DMS 273 treated with DMSO at 0.1 percent for 48 hours (cell line): ENCODE results near the gene EHMT2.
A peak's percentile ranks its signal among the peaks of the same experiment; 100 is the strongest.
"Not testable (repeated sequence)": the region's sequence is repeated elsewhere in the genome, so short reads cannot be mapped to it uniquely, and the experiment has no call there.

Source experiments
- DNase-seq: peaks from one replicate; lab custom pipeline; 2025; lab: John Stamatoyannopoulos, UW

The EHMT2 gene

GRCh38 chr6:31870385-31870921 lies 27.0 kb downstream of the EHMT2 start:
- DNase-seq, result no peak

- no peak for DNase-seq
Observed at GRCh38 chr6:31869343-31869742, 28.2 kb downstream of the EHMT2 start.

DNA sequence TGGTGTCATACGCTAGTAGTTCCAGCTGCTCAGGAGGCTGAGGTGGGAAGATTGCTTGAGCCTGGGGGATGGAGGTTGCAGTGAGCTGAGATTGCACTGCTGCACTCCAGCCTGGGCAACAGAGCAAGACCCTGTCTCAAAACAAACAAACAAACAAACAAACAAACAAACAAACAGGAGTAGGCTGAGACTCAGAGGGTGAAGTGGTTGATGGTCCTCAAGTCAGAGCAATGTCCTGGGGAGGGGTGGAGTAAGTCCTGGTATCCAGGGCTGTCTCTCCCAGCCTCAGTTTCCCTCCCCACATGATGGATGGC lies 28.9 kb downstream of the EHMT2 start:
- not testable (repeated sequence) for DNase-seq

DNA sequence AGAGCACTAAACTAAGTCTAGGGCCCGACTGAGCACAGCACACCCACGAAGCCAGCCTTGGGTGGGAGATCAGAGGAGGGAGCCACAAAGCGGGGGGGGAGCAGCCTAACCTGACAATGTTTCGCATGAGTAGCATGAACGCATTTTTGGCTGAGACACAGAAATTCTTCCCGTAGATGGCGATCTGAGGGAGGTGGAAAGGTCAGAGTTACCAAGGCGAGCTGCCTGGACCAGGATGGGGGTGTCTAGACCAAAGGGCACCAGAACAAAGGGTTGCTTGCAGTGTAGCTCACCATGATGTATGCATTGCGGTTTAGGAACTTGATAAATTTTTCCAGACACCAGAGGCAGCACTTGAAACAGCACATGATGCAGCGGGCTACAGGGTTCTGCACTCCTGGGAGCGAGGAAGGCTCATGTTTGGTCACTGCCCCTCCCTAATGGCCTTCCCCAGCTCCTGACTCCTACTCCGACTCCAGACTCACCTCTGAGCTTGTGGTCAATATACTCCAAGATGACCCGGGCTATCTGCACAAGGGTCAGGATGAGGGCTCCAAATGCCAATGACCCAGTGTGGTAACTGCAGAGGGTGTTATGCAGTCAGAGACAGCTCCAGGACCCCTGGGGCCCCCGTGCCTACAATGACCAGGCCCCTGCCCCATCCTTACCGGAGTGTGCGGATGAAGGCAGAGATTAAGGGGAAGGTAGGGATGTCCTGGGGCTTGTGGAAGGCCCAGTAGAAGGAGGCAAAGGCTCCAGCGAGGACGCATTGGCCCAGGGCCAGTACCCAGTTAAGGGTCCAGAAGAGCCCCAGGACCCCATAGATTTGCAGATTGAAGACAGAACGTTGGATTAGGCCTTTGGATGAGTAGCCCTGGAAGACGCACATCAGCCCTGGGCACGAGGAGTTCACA lies 32.0 kb downstream of the EHMT2 start:
- DNase-seq, result no peak

DNA sequence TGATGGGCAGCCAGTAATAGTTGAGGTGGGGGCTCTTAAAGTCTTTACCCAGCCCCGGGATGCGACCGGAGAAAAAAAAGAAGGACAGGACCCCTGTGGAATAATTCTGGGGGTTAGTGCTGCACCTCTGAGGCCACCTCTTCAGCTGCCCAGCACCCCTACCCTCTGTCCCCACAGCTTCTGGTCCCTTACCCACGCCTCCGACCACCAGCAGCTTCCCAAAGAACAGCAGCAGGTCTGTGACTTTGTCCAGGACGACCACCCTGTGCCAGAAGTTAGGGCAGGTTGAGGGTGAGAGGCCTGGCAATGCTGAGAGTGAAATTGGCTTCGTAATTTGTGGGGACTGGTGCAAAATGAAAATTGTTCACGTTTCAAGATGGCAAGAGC lies 32.7 kb downstream of the EHMT2 start:
- DNase-seq, result no peak

- not testable (repeated sequence) for DNase-seq
Observed at GRCh38 chr6:31864123-31864562, 33.4 kb downstream of the EHMT2 start.

GRCh38 chr6:31862344-31863235 lies 34.9 kb downstream of the EHMT2 start, which contains the start of gene NEU1:
TSS of gene NEU1 (minus strand) at chr6:31862821. CDS start at chr6:31862776, 45 bp downstream.
- peak; percentile 99 for DNase-seq

DNA sequence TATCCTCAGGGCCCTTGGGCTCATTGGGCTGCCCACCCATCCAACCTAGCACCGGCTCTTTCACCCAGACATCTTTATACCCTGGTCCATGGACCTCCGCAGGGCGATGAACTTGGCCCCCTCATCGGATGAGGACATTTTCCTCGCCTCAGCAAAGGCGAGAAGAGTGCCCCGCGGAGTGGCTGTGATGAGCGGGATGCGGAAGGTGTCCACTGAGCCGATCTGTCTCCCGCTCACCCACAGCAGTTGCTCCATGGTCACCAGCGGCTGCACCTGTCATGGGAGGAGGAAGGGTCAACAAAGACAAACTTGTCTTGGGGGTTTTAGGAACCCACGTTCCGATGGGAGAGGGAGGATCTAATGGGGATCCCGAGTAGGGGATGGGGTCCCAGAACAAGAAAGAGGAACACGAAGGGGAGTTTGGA lies 35.6 kb downstream of the EHMT2 start:
- no peak for DNase-seq

DNA sequence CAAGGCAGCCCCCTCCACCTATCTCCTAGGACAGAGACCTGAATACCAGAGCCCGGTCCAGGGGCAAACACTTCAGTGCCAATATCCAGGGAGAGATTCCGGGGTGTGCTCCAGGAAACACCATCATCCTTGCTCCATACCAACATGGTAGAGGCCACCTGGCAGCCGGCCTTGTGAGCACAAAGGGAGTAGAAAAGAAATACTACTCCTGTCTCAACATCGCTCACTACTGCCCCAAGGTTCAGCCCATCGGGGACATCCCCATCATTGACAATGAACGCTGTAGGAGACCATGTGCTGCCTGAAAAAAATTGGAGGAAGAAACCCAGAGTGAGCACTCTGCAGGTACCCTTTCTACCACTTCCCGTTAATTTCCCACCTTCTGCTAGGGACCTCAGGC lies 36.3 kb downstream of the EHMT2 start:
- DNase-seq, result no peak

DNA sequence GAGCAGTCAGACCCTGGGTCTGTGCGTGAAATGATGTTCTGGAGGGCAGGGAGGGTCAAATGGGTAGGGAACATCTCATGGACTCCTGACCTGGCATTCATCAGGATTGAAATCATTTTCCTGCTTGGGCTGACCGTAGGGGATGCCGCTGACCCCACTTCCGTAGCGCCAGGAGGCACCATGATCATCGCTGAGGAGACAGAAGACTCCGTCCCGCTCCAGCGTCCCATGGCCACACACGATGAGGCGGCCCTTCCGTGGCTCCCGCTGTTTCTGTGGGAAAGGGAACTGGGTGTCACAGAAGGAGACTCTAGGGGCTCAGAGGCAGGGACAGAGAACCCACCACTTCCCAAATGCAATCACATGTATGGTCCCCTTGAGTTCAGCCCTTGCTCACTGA lies 37.1 kb downstream of the EHMT2 start:
- DNase-seq, result no peak

- DNase-seq, result no peak
Observed at GRCh38 chr6:31859923-31860322, 37.6 kb downstream of the EHMT2 start.

- no peak for DNase-seq
Observed at GRCh38 chr6:31858707-31859106, 38.8 kb downstream of the EHMT2 start.

DNA sequence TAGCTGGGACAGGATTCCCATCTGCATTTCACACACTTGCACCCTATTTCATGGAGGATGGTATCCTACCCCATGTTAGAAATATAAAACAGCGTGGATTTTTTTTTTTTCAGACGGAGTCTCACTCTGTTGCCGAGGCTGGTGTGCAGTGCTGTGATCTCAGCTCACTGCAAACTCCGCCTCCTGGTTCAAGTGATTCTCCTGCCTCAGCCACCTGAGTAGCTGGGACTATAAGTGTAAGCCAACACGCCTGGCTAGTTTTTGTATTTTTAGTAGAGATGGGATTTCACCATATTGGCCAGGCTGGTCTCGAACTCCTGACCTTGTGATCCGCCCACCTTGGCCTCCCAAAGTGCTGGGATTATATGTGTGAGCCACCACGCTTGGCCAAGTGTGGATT lies 39.7 kb downstream of the EHMT2 start:
- DNase-seq, result not testable (repeated sequence)

GRCh38 chr6:31851980-31852718 lies 45.3 kb downstream of the EHMT2 start:
- DNase-seq, result not testable (repeated sequence)

- no peak for DNase-seq
Observed at GRCh38 chr6:31851485-31851832, 46.0 kb downstream of the EHMT2 start.

- DNase-seq, result no peak
Observed at GRCh38 chr6:31850765-31851484, 46.6 kb downstream of the EHMT2 start.

DNA sequence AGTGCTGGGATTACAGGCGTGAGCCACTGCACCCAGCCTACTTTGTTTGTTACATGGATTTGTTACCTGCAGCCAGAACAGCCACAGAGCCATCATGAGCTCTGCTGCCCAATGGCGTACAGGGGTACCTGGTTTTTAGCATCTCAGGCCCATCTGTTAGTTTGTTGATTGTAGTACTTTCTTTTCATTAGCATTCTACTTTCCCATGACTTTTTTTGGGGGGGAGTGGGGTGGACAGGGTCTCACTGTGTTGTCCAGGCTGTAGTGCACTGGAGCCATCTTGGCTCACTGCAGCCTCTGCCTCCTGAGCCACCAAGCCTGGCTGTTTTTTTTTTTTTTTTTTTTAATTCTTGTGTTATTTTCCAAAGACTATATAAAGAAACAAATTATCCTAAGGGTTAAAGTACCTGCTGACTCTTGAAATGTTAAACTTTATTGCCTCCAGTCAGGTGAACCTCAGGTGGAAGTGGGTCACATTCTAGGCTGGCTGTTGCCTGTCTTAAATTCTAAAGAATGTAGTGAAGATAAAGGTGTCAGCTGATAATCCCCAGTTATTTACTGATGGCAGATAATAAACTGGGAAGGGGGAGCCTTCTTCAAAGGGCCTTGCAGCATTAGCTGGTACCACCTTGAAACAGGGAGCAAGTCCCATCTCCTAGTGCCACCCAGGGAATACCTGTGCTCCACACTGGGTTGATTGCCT lies 50.1 kb downstream of the EHMT2 start:
- DNase-seq, result no peak

GRCh38 chr6:31844507-31844906 lies 53.0 kb downstream of the EHMT2 start:
- no peak for DNase-seq

GRCh38 chr6:31842053-31842452 lies 55.4 kb downstream of the EHMT2 start:
- no peak for DNase-seq

DNA sequence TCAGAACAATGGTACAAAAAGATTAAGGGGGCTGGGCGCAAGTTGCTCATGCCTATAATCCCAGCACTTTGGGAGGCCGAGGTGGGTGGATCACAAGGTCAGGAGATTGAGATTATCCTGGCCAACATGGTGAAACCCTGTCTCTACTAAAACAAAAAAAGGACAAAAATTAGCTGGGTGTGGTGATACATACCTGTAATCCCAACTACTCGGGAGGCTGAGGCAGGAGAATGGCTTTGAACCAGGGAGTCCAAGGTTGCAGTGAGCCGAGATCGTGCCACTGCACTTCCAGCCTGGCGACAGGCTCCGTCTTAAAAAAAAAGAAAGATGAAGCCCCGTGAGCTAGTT lies 57.7 kb downstream of the EHMT2 start:
- DNase-seq, result not testable (repeated sequence)

- no peak for DNase-seq
Observed at GRCh38 chr6:31838968-31839367, 58.5 kb downstream of the EHMT2 start.
